GOT3 (cell line): ENCODE data around the gene TRDMT1.
"Not testable (repeated sequence)": the region's sequence is repeated elsewhere in the genome, so short reads cannot be mapped to it uniquely, and the experiment has no call there.

Experiments
- DNase-seq: peaks from one replicate; lab custom pipeline; 2025; ENCODE audit warnings: mixed read lengths; lab: John Stamatoyannopoulos, UW

Gene TRDMT1

GRCh38 chr10:17129741-17130140 is 71.7 kb downstream of the TRDMT1 start, which contains the start of gene CUBN:
TSS of gene CUBN (minus strand) at chr10:17129811. CDS start at chr10:17129765, 46 bp downstream.
- no peak for DNase-seq

- DNase-seq: no peak
Observed at GRCh38 chr10:17128261-17128660, 73.2 kb downstream of the TRDMT1 start.

DNA sequence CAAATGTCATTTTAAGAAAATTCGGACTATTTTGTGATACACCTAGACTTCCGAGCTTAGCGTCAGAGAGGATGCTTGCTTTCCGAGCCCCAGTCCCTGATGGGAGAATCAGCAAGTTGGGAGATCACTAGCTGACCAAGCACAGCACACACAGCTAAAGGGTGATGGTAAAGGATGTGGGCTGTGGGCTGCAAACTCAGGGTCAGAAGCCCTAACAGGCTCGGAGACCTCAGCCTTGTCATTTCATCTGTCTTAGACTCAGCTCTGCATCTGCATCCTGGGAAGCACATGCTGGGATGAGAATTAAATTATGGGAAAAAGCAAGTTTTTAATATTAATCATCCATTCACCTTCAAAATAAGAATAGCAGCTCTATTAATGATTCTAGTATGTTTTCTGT is 75.1 kb downstream of the TRDMT1 start:
- DNase-seq: no peak

DNA sequence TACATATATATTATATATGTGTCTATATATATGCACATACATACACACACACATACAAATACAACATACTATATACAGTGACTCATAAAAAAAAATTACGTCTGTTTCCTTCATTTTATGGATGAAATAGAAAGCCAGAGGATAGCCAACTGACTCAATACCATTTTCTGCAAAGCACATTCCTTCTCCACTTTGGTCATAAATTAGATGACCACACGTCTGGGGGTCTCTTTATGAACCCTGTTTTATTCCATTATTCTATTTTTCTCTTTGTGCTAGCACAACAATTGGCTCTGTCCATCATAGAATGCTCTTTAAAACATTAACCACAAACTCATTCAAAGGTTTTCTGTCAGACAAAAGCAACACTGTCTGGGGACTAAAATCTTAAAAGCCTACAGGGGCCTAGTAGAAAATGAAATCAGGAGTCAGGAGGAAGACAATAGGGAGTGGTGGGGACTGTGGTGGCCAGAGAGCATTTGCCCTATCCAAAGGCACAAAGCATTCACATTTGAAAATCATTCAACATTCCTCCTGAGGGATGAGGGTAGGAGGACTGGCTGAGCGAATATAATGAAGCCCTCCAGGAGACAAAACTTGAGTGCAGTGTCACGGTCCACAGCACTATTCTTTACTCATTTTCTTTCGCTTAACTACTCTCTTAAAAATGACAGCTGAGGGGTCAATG is 76.1 kb downstream of the TRDMT1 start:
- DNase-seq: no peak

DNA sequence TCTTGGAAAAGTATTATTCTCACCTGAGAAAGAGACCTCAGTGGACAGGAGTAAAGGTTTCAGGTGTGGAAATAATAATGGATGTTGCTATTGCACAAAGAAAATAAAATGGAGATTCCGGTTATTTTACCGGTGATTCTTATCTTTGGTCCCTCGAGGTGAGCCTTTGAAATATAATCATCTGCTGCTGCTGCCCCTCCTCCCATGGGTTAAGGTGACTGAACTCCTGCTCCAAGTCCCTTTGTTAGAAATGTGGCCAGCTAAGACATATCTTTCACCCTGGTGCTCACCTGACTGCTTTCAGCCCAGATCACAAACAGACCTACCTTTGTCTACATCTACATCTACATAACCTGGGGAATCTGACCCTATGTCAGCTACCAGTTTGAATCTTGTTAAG is 77.5 kb downstream of the TRDMT1 start:
- DNase-seq: no peak

- DNase-seq: no peak
Observed at GRCh38 chr10:17122726-17123661, 78.5 kb downstream of the TRDMT1 start.

- no peak for DNase-seq
Observed at GRCh38 chr10:17122052-17122451, 79.4 kb downstream of the TRDMT1 start.

- no peak for DNase-seq
Observed at GRCh38 chr10:17120694-17121093, 80.8 kb downstream of the TRDMT1 start.

- no peak for DNase-seq
Observed at GRCh38 chr10:17119845-17120244, 81.6 kb downstream of the TRDMT1 start.

DNA sequence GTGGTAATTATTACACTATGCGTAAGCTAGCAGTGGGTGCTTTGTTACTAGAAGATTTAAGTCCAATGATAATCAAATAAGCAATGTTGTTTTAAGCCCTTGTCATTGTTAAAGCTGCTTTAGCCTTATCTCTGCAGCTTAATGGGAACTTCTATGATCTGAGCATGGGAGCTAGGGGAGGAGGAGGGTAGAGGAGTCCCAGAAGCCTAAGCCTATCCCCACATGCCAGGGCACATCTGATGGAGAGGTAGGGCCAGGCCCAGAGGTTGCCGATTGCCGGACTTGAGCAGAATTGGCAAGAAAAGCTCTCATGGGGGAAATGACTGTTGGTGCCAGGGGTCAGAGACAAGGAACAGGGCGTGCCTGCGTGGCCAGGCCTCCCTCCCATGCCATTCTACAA is 85.3 kb downstream of the TRDMT1 start:
- no peak for DNase-seq

- DNase-seq: no peak
Observed at GRCh38 chr10:17115683-17116082, 85.8 kb downstream of the TRDMT1 start.

DNA sequence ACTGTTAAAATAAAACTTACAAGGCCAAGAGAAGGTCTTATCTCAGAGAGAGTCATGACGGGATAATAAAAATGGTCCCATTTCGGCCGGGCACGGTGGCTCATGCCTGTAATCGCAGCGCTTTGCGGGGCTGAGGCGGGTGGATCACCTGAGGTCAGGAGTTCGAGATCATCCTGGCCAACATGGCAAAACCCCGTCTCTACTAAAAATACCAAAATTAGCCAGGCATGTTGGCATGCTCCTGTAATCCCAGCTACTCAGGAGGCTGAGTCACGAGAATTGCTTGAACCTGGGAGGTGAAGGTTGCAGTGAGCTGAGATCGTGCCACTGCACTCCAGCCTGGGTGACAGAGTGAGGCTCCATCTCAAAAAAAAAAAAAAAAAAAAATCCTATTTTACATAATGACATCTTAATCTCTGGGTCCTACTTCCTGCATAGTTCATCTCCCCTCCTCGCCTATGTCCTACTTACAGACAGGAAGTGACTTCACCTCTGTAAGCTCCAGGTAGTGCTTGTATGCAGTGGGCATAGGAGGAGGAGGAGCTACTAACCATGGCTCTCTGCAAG is 86.5 kb downstream of the TRDMT1 start:
- DNase-seq: not testable (repeated sequence)

- DNase-seq: no peak
Observed at GRCh38 chr10:17113889-17114540, 87.5 kb downstream of the TRDMT1 start.

DNA sequence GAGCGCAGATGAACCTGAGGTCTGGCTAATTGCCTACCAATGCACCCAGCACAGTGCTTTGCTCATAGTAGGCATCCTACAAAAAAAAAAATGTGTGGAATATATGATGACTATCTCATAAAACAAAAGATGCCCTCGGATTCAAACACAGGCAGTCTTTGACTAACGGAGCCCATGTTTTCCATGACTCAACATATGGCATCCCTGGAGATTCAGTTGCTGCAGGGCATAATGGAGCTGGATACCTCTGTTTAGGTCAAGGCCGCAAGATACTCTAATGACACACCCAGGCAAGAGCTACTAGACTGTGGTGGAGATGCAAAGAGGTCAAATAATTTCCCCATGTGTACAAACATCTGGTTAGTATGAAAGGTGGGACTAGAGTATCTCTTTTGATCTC is 88.1 kb downstream of the TRDMT1 start:
- no peak for DNase-seq

- DNase-seq: no peak
Observed at GRCh38 chr10:17112566-17112965, 88.9 kb downstream of the TRDMT1 start.

DNA sequence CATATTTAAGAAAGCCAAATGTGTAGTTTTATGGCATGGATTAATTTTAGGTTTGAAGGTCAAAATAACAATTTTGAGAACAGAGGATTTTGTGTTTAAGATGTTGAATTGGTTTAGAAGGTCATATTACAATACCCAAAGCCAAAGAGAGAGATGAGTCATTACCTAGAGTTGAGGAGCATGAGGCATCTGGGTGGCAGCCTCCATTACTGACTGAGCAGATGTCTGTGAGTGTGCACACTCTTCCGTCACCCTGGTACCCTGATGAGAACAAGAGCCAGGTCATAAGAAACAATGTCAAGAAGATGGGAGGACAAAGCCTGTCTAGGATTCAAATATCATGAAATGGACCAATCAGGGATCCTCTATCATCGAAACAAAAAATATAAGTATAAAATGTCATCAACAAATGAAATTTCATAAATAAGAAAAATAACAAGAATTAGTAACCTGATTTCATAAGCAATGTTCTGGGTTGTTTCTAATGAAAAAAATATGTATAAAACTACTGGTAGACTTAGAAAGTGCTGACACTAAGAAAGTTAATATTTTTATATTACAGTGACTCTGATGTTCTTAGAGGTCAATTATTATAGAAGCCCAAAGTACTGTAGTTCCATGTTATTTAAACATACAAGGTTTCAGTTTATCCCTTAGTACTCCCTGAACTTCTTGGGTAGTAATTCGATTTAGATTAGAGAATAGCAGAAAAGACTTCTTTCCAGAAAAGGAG is 91.8 kb downstream of the TRDMT1 start:
- no peak for DNase-seq

- no peak for DNase-seq
Observed at GRCh38 chr10:17109046-17109445, 92.4 kb downstream of the TRDMT1 start.

- DNase-seq: no peak
Observed at GRCh38 chr10:17106991-17107390, 94.5 kb downstream of the TRDMT1 start.

GRCh38 chr10:17101910-17102266 is 99.6 kb downstream of the TRDMT1 start:
- no peak for DNase-seq

GRCh38 chr10:17101257-17101909 is 100.1 kb downstream of the TRDMT1 start:
- no peak for DNase-seq

DNA sequence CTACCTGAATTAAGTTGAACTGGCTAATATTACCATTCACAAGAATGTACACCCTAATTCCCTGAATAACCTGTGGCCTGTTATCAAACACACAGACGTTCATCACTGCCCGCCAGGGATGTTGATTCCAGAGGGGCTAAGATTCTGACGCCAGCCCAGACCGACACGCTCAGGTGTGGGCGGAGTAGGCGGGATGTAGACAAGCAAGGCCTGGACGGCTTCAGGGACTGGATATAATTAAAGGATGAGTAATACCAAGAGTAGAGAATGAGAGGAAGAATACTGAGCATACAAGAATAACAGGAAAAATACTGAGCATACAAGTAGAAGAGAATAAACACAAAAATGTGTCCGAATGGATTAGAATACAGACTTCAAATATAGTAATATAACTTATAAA is 100.9 kb downstream of the TRDMT1 start:
- no peak for DNase-seq
